GM12892 (cell line): ENCODE measurements around the gene HCLS1.

Source experiments
- POLR2A ChIP-seq: IDR thresholded peaks from 2 replicates; pipeline ENCODE4 v1.6.1; 2011; ENCODE audit warnings: low read depth, low read length, control low read depth
- TAF1 ChIP-seq: IDR thresholded peaks from 2 replicates; pipeline ENCODE4 v1.6.1; 2011; ENCODE audit warnings: low read depth, mild to moderate bottlenecking, control low read depth, low read length, borderline replicate concordance

DNA sequence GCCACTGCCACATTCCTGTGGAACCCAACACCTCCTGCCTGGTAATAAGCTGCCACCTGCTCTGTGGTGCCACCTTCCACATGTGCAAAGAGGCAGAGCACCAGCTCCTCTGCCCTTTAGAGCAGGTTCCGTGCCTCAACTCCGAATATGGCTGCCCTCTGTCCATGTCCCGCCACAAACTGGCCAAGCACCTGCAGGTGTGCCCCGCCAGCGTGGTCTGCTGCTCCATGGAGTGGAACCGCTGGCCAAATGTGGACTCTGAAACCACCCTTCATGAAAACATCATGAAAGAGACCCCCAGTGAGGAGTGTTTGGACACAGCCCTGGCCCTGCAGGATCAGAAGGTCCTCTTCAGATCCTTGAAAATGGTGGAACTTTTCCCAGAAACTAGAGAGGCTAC is 39.2 kb downstream of the HCLS1 start:
- TF ChIP-seq POLR2A (no peak), TAF1 (no peak)
